Measurements from ENCODE around the gene CDR2L.
"Not testable (repeated sequence)": the region's sequence is repeated elsewhere in the genome, so short reads cannot be mapped to it uniquely, and the experiment has no call there.

CDR2L gene

GRCh38 chr17:74959826-74960515 is 27.5 kb upstream of the CDR2L start:
- no peak for DNase-seq

- peak; percentile 28 for DNase-seq
These were observed 26.7 kb upstream of the CDR2L start for GRCh38 chr17:74960570-74961342.

- DNase-seq, result peak; percentile 79
These were observed 25.6 kb upstream of the CDR2L start for GRCh38 chr17:74961657-74962350.

- DNase-seq, result no peak
These were observed 24.6 kb upstream of the CDR2L start for GRCh38 chr17:74962622-74963394.

GRCh38 chr17:74963656-74964055 is 23.8 kb upstream of the CDR2L start:
- no peak for DNase-seq

GRCh38 chr17:74964246-74964761 is 23.1 kb upstream of the CDR2L start:
- DNase-seq, result no peak

- no peak for DNase-seq
These were observed 22.3 kb upstream of the CDR2L start for GRCh38 chr17:74964988-74965622.

GRCh38 chr17:74968361-74968780 is 19.1 kb upstream of the CDR2L start:
- DNase-seq, result no peak

- not testable (repeated sequence) for DNase-seq
These were observed 17.9 kb upstream of the CDR2L start for GRCh38 chr17:74969501-74969900.

- DNase-seq, result no peak
These were observed 17.0 kb upstream of the CDR2L start for GRCh38 chr17:74970395-74970794.

GRCh38 chr17:74971069-74971841 is 16.2 kb upstream of the CDR2L start:
- DNase-seq, result no peak

- no peak for DNase-seq
These were observed 15.7 kb upstream of the CDR2L start for GRCh38 chr17:74971842-74972106.

- DNase-seq, result no peak
These were observed 15.1 kb upstream of the CDR2L start, which contains the start of gene HID1 for GRCh38 chr17:74972107-74972972. HID1 (minus strand) TSS chr17:74972759; CDS start chr17:74972656, 103 bp downstream.

GRCh38 chr17:74972973-74973328 is 14.5 kb upstream of the CDR2L start:
- DNase-seq, result no peak

GRCh38 chr17:74975943-74976342 is 11.5 kb upstream of the CDR2L start:
- no peak for DNase-seq

- DNase-seq, result no peak
These were observed 9.6 kb upstream of the CDR2L start for GRCh38 chr17:74977802-74978201.

GRCh38 chr17:74978240-74978639 is 9.2 kb upstream of the CDR2L start:
- DNase-seq, result no peak

GRCh38 chr17:74979408-74980146 is 7.9 kb upstream of the CDR2L start:
- no peak for DNase-seq

- no peak for DNase-seq
These were observed 6.0 kb upstream of the CDR2L start for GRCh38 chr17:74981318-74981978.
